Omental fat pad (tissue), 4 donors: Measurements from ENCODE around the gene POLR2B. TPM values are rescaled to one million over a fixed set of nuclear protein-coding genes. Genes with fewer than 3 reads are reported as not detected.

Source experiments
- ATAC-seq: fragments of 150-250 bp; one replicate; pipeline ENCODE4 v1.9.1; 2016; ENCODE audit warnings: mild to moderate bottlenecking, moderate library complexity; ENCODE audit not compliant: low FRiP score
- DNase-seq: peaks from one replicate; pipeline ENCODE4 v3.0.0-alpha.2; 2019; ENCODE audit warnings: low spot score
- CTCF ChIP-seq, 3 donors: fragments of 450-650 bp; IDR thresholded peaks; one replicate each; pipeline ENCODE4 v1.5.1; 2016 to 2017; ENCODE audit warnings: antibody characterized with exemption in 3 of 3, mild to moderate bottlenecking in 3 of 3, moderate library complexity in 2 of 3
- total RNA-seq, 4 donors: library from RNA; depleted of rRNA; stranded (reverse); fragments of >200 nt; gene quantifications; one replicate each; pipeline ENCODE4 v1.1.0, GENCODE V29; 2016

POLR2B gene
- total RNA-seq, 4 donors from 2014 or later = 47.7 to 92.5 (median 62.2) TPM

GRCh38 chr4:56972809-56973208 lies 5.9 kb upstream of the POLR2B start:
- DNase-seq = no peak
- no peak for ATAC-seq
- no peak for TF ChIP-seq CTCF (IDR thresholded peaks at IDR 0.05)

GRCh38 chr4:56973336-56973735 lies 5.4 kb upstream of the POLR2B start:
- TF ChIP-seq CTCF (IDR thresholded peaks at IDR 0.05) = no peak
- ATAC-seq (no peak), DNase-seq (no peak)

- DNase-seq = no peak
- TF ChIP-seq CTCF (IDR thresholded peaks at IDR 0.05) = no peak
- ATAC-seq = no peak
Measured at GRCh38 chr4:56976283-56976836, 2.3 kb upstream of the POLR2B start.

- no peak for TF ChIP-seq CTCF (IDR thresholded peaks at IDR 0.05)
- ATAC-seq (peak; percentile 40), DNase-seq (no peak)
Measured at GRCh38 chr4:56976837-56977320, 1.8 kb upstream of the POLR2B start.

GRCh38 chr4:56977321-56978012 lies 1.2 kb upstream of the POLR2B start, which contains the start of gene NOA1:
TSS of gene NOA1 (minus strand) at chr4:56977606. CDS start at chr4:56977585, 21 bp downstream.
- DNase-seq (peak; percentile 90), ATAC-seq (peak; percentile 96)
- TF ChIP-seq CTCF (IDR thresholded peaks at IDR 0.05) = no peak

- DNase-seq (no peak), ATAC-seq (no peak)
- no peak for TF ChIP-seq CTCF (IDR thresholded peaks at IDR 0.05)
Measured at GRCh38 chr4:56979421-56980072, 851 bp downstream of the POLR2B start.
